ENCODE results near the gene NXPH1. TPM values are rescaled to one million over a fixed set of nuclear protein-coding genes. Genes with fewer than 3 reads are reported as not detected.

NXPH1 gene
- not detected for polyA plus RNA-seq (2012; ENCODE audit: low read depth, missing spikeins)

DNA sequence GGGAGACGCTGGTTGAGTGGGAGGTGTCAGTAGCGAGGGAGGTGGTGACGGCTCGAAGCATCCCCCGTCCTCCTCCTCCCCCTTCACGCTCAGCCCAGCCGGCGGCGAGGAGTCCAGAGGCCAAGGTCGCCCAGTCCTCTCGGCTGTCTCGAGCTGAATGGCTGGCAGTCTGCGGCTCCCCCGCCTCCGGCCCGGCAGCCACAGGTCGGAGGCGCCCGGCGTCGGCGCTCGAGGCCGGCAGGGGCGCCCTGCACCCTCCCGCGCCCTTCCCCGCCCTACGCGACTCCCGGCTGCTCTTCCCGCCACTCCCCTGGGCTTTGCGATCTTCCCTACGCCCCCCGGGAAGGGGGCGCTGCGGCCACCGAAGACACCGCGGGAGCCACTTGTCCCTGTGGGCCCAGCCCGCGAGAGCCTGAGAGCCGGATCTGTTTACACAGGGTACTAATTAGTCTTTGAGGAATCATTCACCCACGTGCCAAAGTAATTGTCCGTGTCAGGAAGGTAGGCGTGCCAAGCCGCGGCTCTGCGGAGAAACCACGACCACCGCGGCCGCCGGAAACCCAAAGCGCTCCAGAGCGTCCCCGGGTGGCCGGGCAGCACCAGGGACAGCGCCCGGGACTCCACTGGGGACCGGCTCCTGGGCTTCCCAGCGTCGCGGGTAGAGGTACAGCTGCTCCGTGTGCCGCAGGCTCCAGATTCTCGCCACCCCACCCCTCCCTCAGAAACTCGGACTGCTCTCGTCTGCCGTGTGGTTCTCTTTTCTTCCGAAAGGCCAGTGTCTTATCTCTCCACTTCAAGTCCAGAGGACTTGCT lies at the start of gene NXPH1:
Gene NXPH1 (plus strand): TSS at position 133 of the 813 bp plus-strand sequence.
- no peak for DNase-seq (ENCODE audit: insufficient read length, low spot score)
- no peak for FAIRE-seq
- TF ChIP-seq POU2F2 (IDR thresholded peaks at IDR 0.05; ENCODE audit: low read depth, low read length) (no peak), POLR2A (IDR thresholded peaks at IDR 0.05; ENCODE audit: low read depth, low read length) (no peak), PAX5 (IDR thresholded peaks at IDR 0.05; ENCODE audit: insufficient read depth, low read length, severe bottlenecking) (no peak), POLR2AphosphoS5 (IDR thresholded peaks at IDR 0.05; ENCODE audit: low read depth, low read length) (no peak), TAF1 (IDR thresholded peaks at IDR 0.05; ENCODE audit: low read depth, low read length) (no peak), SPI1 (IDR thresholded peaks at IDR 0.05; ENCODE audit: low read depth, low read length) (no peak)

DNA sequence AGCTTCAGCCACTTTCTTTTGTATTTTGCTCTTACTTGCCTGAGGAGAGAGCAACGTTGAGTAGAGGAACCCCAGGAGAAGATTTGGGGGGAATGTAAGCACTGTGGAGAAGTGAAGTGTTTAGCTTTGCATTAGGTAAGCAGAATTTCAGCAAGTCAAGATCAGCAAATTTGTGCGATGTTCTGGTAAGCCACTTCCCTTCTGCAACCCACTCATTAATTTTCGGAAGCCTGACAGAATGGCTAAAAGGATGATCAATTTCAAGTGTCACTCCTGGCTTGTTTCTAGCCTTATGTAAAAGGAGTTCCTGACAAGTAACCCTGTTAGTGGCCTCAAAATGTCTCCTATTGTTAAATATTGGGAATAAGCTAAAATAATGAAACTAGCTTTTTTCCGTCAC lies 48.5 kb upstream of the NXPH1 start:
- FAIRE-seq: peak; percentile 77
- no peak for DNase-seq (ENCODE audit: insufficient read length, low spot score)
- TF ChIP-seq SPI1 (IDR thresholded peaks at IDR 0.05; ENCODE audit: low read depth, low read length) (peak; percentile 64), POU2F2 (IDR thresholded peaks at IDR 0.05; ENCODE audit: low read depth, low read length) (no peak)

DNA sequence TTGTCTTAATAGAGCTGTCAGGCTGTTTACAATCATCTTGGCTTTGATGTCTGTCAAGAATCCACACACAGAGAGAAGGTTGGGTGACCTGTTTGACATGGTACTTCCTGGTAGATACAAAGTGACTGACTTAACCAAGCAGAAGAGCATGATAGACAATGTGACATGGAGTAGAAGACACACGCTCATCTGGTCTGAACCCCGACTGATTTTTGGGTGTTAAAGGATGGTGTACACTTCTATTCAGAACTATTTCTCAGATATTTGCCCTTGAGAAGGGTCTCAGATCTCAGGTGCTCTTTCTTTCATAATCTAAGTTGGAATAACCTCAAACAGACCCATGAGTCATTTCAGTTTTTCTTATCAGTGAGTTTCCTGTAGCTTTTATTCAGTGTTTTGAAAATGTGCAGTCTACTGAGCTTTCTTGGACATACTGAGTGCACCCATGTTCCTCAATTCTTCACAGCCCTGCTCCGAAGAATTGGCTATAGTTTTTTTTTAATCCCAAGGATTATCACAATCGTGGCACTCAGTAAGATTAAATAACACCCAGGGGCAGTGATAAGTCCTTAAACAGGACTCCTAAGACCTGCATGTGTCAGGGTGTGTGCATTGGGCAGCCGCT lies 46.4 kb upstream of the NXPH1 start:
- TF ChIP-seq TAF1 (IDR thresholded peaks at IDR 0.05; ENCODE audit: low read depth, low read length) (no peak), PAX5 (IDR thresholded peaks at IDR 0.05; ENCODE audit: insufficient read depth, low read length, severe bottlenecking) (no peak), POU2F2 (IDR thresholded peaks at IDR 0.05; ENCODE audit: low read depth, low read length) (no peak), POLR2A (IDR thresholded peaks at IDR 0.05; ENCODE audit: low read depth, low read length) (no peak), POLR2AphosphoS5 (IDR thresholded peaks at IDR 0.05; ENCODE audit: low read depth, low read length) (no peak), SPI1 (IDR thresholded peaks at IDR 0.05; ENCODE audit: low read depth, low read length) (no peak)
- FAIRE-seq (peak; percentile 64), DNase-seq (ENCODE audit: insufficient read length, low spot score) (no peak)

DNA sequence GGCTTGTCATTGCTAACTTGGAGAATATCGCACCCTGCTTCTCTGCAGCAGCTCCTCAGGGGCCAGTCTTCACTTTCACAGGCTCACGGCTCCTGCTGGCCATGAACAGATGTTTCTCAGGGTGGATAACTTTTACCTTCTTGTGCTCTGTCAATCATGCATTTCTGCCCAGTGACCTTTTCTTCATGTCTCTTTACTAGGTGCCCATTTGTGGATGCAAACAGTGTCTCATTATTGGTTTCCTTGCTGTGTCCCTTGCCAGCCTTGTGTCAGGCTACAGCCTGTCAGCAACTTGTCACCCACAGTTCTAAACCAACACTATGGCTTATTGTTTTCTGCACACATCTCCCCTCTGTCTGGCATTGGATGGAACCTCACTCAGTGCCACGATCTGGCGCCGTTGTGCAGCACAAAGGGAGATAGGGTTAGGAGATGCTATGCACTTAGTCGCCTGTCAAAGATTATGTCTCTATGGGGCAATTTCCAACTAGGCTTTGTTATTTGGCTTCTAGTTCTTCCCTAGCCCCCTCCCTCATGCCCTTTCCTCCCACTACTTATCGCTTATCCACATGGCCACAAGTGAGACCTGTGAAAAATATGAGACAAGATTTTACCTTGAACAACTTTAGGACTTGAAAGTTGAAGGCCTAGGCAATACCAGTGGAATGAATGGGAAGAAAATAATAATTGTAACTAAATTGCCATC lies 45.7 kb upstream of the NXPH1 start:
- FAIRE-seq (no peak), DNase-seq (ENCODE audit: insufficient read length, low spot score) (no peak)
- TF ChIP-seq SPI1 (IDR thresholded peaks at IDR 0.05; ENCODE audit: low read depth, low read length) (no peak), PAX5 (IDR thresholded peaks at IDR 0.05; ENCODE audit: insufficient read depth, low read length, severe bottlenecking) (no peak), POLR2AphosphoS5 (IDR thresholded peaks at IDR 0.05; ENCODE audit: low read depth, low read length) (no peak), POU2F2 (IDR thresholded peaks at IDR 0.05; ENCODE audit: low read depth, low read length) (no peak), POLR2A (IDR thresholded peaks at IDR 0.05; ENCODE audit: low read depth, low read length) (no peak), TAF1 (IDR thresholded peaks at IDR 0.05; ENCODE audit: low read depth, low read length) (no peak)

DNA sequence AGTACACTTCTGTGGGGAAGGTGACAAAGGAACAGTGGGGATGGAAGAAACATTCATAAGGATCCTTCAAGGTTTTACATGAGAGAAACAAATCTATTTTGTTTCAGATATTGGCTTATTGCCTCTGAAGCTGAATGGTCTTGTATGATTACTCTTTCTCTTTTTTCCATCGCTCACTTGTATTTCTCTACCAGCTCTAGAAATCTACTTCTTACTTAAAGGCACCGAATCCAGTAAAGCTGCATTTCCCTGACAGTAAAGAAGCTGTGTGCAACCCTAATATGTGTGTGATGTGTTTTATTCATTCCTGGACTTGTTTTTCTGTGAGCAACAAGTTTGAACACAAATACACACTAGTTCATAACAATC lies 45.2 kb upstream of the NXPH1 start:
- DNase-seq (ENCODE audit: insufficient read length, low spot score): no peak
- FAIRE-seq: no peak

DNA sequence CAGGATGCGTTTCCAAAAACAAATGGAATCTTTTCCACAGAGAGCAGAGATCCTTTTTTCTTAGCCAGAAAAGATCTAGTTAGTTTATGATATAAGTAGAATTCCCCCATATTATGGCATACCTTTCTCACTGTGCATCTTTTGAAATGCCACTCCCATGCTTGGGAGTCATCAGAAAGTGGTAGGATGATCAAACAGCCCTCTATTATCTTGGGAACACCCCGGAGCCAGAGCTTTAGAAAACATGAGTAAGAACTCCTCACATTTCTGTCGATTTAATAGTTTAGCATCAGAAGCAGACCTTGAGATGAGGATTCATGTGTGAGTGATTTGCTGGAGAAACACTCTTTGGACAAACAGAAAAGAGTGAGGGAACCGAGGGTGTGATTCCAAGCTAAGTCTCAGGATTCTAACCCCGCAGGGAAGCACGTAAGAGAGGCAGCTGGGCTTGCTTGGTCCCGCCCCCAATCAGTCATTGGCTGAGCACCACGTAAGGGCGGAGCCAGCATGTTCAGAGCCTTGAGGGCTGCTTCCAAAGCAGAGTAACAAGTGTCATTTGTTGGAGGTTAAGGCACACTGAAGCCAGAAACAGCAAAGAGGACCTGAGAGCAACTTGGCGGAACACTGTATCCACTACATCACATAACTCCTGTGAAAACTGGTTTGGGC lies 43.7 kb upstream of the NXPH1 start:
- no peak for DNase-seq (ENCODE audit: insufficient read length, low spot score)
- FAIRE-seq: no peak
- TF ChIP-seq PAX5 (IDR thresholded peaks at IDR 0.05; ENCODE audit: insufficient read depth, low read length, severe bottlenecking): no peak
- no peak for TF ChIP-seq SPI1 (IDR thresholded peaks at IDR 0.05; ENCODE audit: low read depth, low read length)
- no peak for TF ChIP-seq POLR2A (IDR thresholded peaks at IDR 0.05; ENCODE audit: low read depth, low read length)
- no peak for TF ChIP-seq POU2F2 (IDR thresholded peaks at IDR 0.05; ENCODE audit: low read depth, low read length)
- no peak for TF ChIP-seq TAF1 (IDR thresholded peaks at IDR 0.05; ENCODE audit: low read depth, low read length)
- no peak for TF ChIP-seq POLR2AphosphoS5 (IDR thresholded peaks at IDR 0.05; ENCODE audit: low read depth, low read length)

More for the DNA sequence above, 45.2 kb upstream of the NXPH1 start:
- no peak for TF ChIP-seq PAX5 (IDR thresholded peaks at IDR 0.05; ENCODE audit: insufficient read depth, low read length, severe bottlenecking)
- TF ChIP-seq TAF1 (IDR thresholded peaks at IDR 0.05; ENCODE audit: low read depth, low read length): no peak
- no peak for TF ChIP-seq POU2F2 (IDR thresholded peaks at IDR 0.05; ENCODE audit: low read depth, low read length)
- TF ChIP-seq SPI1 (IDR thresholded peaks at IDR 0.05; ENCODE audit: low read depth, low read length): no peak
- no peak for TF ChIP-seq POLR2AphosphoS5 (IDR thresholded peaks at IDR 0.05; ENCODE audit: low read depth, low read length)
- no peak for TF ChIP-seq POLR2A (IDR thresholded peaks at IDR 0.05; ENCODE audit: low read depth, low read length)

DNA sequence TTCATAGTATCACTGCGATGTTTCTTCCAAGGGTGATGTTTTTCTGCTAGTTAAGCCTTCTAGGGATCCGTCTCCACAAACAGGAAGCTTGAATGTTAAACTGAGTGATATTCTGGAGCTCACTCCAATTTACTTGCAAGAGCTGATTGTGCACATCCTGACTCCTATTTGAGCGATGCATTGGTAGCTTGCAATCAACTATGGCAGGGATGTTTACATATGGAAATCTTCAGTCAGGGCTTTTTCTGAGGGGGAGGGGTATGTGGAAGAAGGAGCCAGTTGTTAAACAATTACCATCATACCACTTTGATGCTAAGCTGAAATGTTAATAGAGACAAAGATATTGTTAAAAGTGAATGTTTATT lies 43.2 kb upstream of the NXPH1 start:
- FAIRE-seq: no peak

DNA sequence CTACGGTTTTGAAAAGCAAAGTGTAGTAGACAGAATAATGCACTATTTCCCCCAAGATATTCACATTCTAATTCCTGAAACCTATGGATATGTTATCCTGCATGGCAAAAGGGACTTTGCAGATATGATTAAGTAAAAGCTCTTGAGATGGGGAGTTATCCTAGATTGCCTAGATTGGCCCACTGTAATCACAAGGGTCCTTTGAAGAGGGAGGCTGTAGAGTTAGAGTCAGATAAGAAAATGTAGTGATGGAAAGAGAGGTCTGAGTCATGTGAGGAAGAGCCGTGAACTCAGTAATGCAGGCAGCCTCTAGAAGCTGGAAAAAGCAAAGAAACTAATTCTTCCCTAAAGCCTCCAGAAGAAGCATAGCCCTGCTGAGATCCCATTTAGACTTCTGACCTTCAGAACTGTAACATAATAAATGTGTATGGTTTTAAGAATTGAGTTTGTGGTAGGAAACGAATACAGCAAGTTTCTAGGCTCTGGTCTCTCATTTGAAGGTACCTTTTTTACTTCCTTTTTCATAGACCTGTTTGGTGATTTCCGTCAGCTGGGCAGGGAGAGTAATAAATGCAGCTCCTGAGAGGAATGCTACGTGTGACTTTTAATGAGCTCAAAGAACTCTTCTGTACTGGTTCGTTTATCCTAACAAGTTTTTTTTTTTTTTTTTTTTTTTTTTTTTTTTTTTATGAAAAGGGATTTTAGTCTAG lies 41.9 kb upstream of the NXPH1 start:
- DNase-seq (ENCODE audit: insufficient read length, low spot score) (no peak), FAIRE-seq (no peak)
- TF ChIP-seq POLR2AphosphoS5 (IDR thresholded peaks at IDR 0.05; ENCODE audit: low read depth, low read length) (no peak), SPI1 (IDR thresholded peaks at IDR 0.05; ENCODE audit: low read depth, low read length) (no peak)

More for the DNA sequence above, 43.2 kb upstream of the NXPH1 start:
- TF ChIP-seq POLR2AphosphoS5 (IDR thresholded peaks at IDR 0.05; ENCODE audit: low read depth, low read length): no peak
- no peak for TF ChIP-seq PAX5 (IDR thresholded peaks at IDR 0.05; ENCODE audit: insufficient read depth, low read length, severe bottlenecking)
- TF ChIP-seq POU2F2 (IDR thresholded peaks at IDR 0.05; ENCODE audit: low read depth, low read length): no peak
- no peak for TF ChIP-seq SPI1 (IDR thresholded peaks at IDR 0.05; ENCODE audit: low read depth, low read length)
- no peak for TF ChIP-seq POLR2A (IDR thresholded peaks at IDR 0.05; ENCODE audit: low read depth, low read length)
- no peak for TF ChIP-seq TAF1 (IDR thresholded peaks at IDR 0.05; ENCODE audit: low read depth, low read length)
- DNase-seq (ENCODE audit: insufficient read length, low spot score): no peak
